A673 (cell line): ENCODE data around the gene CCDC12. TPM values are rescaled to one million over a fixed set of nuclear protein-coding genes. Genes with fewer than 3 reads are reported as not detected.

Experiments
- BruUV-seq: library from RNA; stranded (reverse); fragments of 400-500 nt; replicated peaks from 2 replicates; lab custom pipeline; 2021; lab: Mats Ljungman, UMichigan
- CTCF ChIA-PET: fragments of 300-600 bp; sonication (Branson Sonifier 250); formaldehyde crosslinking; loops from one replicate; lab custom pipeline; 2022; ENCODE audit warnings: antibody characterized with exemption; lab: Charles Lee
- POLR2A ChIA-PET: fragments of 300-600 bp; sonication (Branson Sonifier 250); formaldehyde crosslinking; loops from one replicate; lab custom pipeline; 2022; ENCODE audit warnings: antibody characterized with exemption; ENCODE audit not compliant: low non-redundant PET; lab: Charles Lee
- DNase-seq: peaks from one replicate; pipeline ENCODE4 v3.0.0-alpha.2; 2015; ENCODE audit warnings: low spot score
- H3K27ac ChIP-seq: fragments of 200-600 bp; sonication (generic); 2 replicates; pipeline ENCODE4 v1.5.1; 2016; ENCODE audit warnings: mixed run types, low read depth, mild to moderate bottlenecking, mixed read lengths, antibody characterized with exemption, low read length; ENCODE audit not compliant: poor library complexity, severe bottlenecking
- H3K27me3 ChIP-seq: fragments of 200-600 bp; sonication (generic); replicated peaks from 2 replicates; pipeline ENCODE4 v1.6.1; 2017; ENCODE audit warnings: mixed run types, low read depth, mild to moderate bottlenecking, mixed read lengths, antibody characterized with exemption, low read length; ENCODE audit not compliant: insufficient read depth, poor library complexity
- H3K36me3 ChIP-seq: fragments of 200-600 bp; sonication (generic); 2 replicates; pipeline ENCODE4 v1.6.1; 2016; ENCODE audit warnings: mixed run types, mild to moderate bottlenecking, mixed read lengths, antibody characterized with exemption, low read length; ENCODE audit not compliant: insufficient read depth, poor library complexity, severe bottlenecking
- H3K4me1 ChIP-seq: fragments of 200-600 bp; sonication (generic); 2 replicates; pipeline ENCODE4 v1.6.1; 2017; ENCODE audit warnings: mixed run types, mild to moderate bottlenecking, mixed read lengths, antibody characterized with exemption, low read length; ENCODE audit not compliant: insufficient read depth, poor library complexity, severe bottlenecking
- H3K4me3 ChIP-seq: fragments of 200-600 bp; sonication (generic); 2 replicates; pipeline ENCODE4 v1.5.1; 2016; ENCODE audit warnings: low read depth, mixed run types, mild to moderate bottlenecking, mixed read lengths, low read length; ENCODE audit not compliant: poor library complexity, severe bottlenecking
- H3K9me3 ChIP-seq: fragments of 200-600 bp; sonication (generic); 2 replicates; pipeline ENCODE4 v1.6.1; 2016; ENCODE audit warnings: mixed run types, low read depth, mild to moderate bottlenecking, mixed read lengths, antibody characterized with exemption, low read length; ENCODE audit not compliant: poor library complexity, severe bottlenecking
- CTCF ChIP-seq: fragments of 300-800, 200-600 bp; sonication (generic); conservative IDR thresholded peaks from 2 replicates; pipeline ENCODE4 v1.5.1; 2017; ENCODE audit warnings: low read depth, mild to moderate bottlenecking, antibody characterized with exemption, low read length, moderate library complexity, mixed read lengths
- EZH2 ChIP-seq: fragments of 200-600 bp; sonication (generic); IDR thresholded peaks from 2 replicates; pipeline ENCODE4 v1.6.1; 2017; ENCODE audit warnings: borderline replicate concordance, low read depth, mild to moderate bottlenecking, mixed read lengths, antibody characterized with exemption, low read length; ENCODE audit not compliant: poor library complexity, severe bottlenecking
- intact Hi-C: fragments of 100-400 bp; cut with micrococcal nuclease; formaldehyde crosslinking; loops from one replicate; pipeline ENCODE4 v1.10.0; 2022; ENCODE audit not compliant: unreplicated experiment
- total RNA-seq: library from RNA; stranded (reverse); gene quantifications from 2 replicates; pipeline ENCODE4 v1.2.3, GENCODE V29; 2021

Gene CCDC12
- total RNA-seq, 1 experiment from 2014 or later: 28.2 TPM

GRCh38 chr3:46909535-46910161 is 66.9 kb downstream of the CCDC12 start:
- H3K4me1 ChIP-seq: peaks cover 11% of the 10 kb centered on the region
- DNase-seq: peak; percentile 80
- H3K36me3 ChIP-seq: no peaks in the 10 kb centered on the region
- H3K4me3 ChIP-seq: no peak overlapping the region
- no peak overlapping the region for H3K27ac ChIP-seq
- no peak for TF ChIP-seq EZH2
- TF ChIP-seq CTCF: peak; percentile 74
- H3K27me3 ChIP-seq: no peaks in the 10 kb centered on the region
- ChIA-PET CTCF (interaction anchor here (1.0 to 1.1 kb wide), 2 partner anchors 41 to 44 kb away, joined by 4 read pairs; no protein-coding TSS in a partner anchor), POLR2A (no interaction called here)
- intact Hi-C loops: loop anchor here (5.0 kb wide), 1 partner anchor 42 kb away; no protein-coding TSS in a partner anchor
- BruUV-seq: no TSS peak
- H3K9me3 ChIP-seq: no peaks in the 10 kb centered on the region

GRCh38 chr3:46908986-46909534 is 67.5 kb downstream of the CCDC12 start:
- intact Hi-C loops: loop anchor here (5.0 kb wide), 1 partner anchor 42 kb away; no protein-coding TSS in a partner anchor
- CTCF ChIA-PET: interaction anchor here (1.0 to 1.1 kb wide), 2 partner anchors 40 to 43 kb away, joined by 4 read pairs; no protein-coding TSS in a partner anchor
- Histone ChIP-seq H3K9me3 (no peaks in the 10 kb centered on the region), H3K4me3 (no peak overlapping the region), H3K27me3 (no peaks in the 10 kb centered on the region), H3K4me1 (peaks cover 8% of the 10 kb centered on the region), H3K36me3 (no peaks in the 10 kb centered on the region), H3K27ac (no peak overlapping the region)
- TF ChIP-seq CTCF (no peak), EZH2 (no peak)
- BruUV-seq: no TSS peak
- no peak for DNase-seq
- POLR2A ChIA-PET: no interaction called here

GRCh38 chr3:46908294-46908985 is 68.1 kb downstream of the CCDC12 start:
- Histone ChIP-seq H3K36me3 (no peaks in the 10 kb centered on the region), H3K27me3 (no peaks in the 10 kb centered on the region), H3K4me1 (peaks cover 3% of the 10 kb centered on the region), H3K9me3 (no peaks in the 10 kb centered on the region), H3K4me3 (no peak overlapping the region), H3K27ac (no peak overlapping the region)
- POLR2A ChIA-PET: no interaction called here
- DNase-seq: no peak
- TF ChIP-seq EZH2 (no peak), CTCF (no peak)
- intact Hi-C loops: loop anchor here (5.0 kb wide), 1 partner anchor 41 kb away; no protein-coding TSS in a partner anchor
- no TSS peak for BruUV-seq
- CTCF ChIA-PET: no interaction called here
